Right lobe of liver (tissue), 4 donors: ENCODE data around the gene EPN3.

Source experiments
- CTCF ChIP-seq, 4 donors: fragments of 200-600 bp in 3 of 4; fragments of 450-650 bp in 1 of 4; IDR thresholded peaks; one replicate each; pipeline versions ENCODE4 v1.5.1 to v1.8.0; 2016 to 2022; ENCODE audit warnings: antibody characterized with exemption in 4 of 4, mild to moderate bottlenecking in 2 of 4
- POLR2A ChIP-seq: fragments of 450-650 bp; IDR thresholded peaks from one replicate; pipeline ENCODE4 v1.6.1; 2017; ENCODE audit warnings: antibody characterized with exemption, mild to moderate bottlenecking
- donor health status: DM: no; HTN: no; CAD: no.
- donor health status: DM: no; HTN: no; CAD: no.
- donor health status: DM: no; HTN: yes; CAD: no.

- TF ChIP-seq CTCF (IDR thresholded peaks at IDR 0.05) (no peak), POLR2A (no peak)
Observed at GRCh38 chr17:50585891-50586290, 53.4 kb downstream of the EPN3 start.
